NT2/D1 (cell line): ENCODE data around the gene CAMK2B.

Experiments used
- SUZ12 ChIP-seq: IDR thresholded peaks from 2 replicates; pipeline ENCODE4 v1.6.1; 2011; ENCODE audit not compliant: insufficient read length, insufficient read depth; ENCODE audit errors: extremely low read depth
- YY1 ChIP-seq: IDR thresholded peaks from 2 replicates; pipeline ENCODE4 v1.6.1; 2011; ENCODE audit not compliant: insufficient read length, insufficient read depth

- TF ChIP-seq YY1 (no peak), SUZ12 (no peak)
These were observed 90.3 kb downstream of the CAMK2B start for GRCh38 chr7:44235066-44235465.
